H9 (cell line): Measurements from ENCODE around the gene ZFYVE27. TPM values are rescaled to one million over a fixed set of nuclear protein-coding genes. Genes with fewer than 3 reads are reported as not detected.

Source experiments
- DNase-seq: peaks from one replicate; pipeline ENCODE4 v3.0.0-alpha.2; 2017
- H2AFZ ChIP-seq: one replicate; pipeline ENCODE4 v1.6.1; 2013; ENCODE audit warnings: mild to moderate bottlenecking, low read length, control low read depth, moderate library complexity
- H2AK5ac ChIP-seq: 2 replicates; pipeline ENCODE4 v1.6.1; 2013; ENCODE audit warnings: low read length, control low read depth, mixed read lengths; ENCODE audit not compliant: insufficient read length
- H2BK120ac ChIP-seq: one replicate; pipeline ENCODE4 v1.6.1; 2013; ENCODE audit warnings: low read depth, mild to moderate bottlenecking, low read length, control low read depth, inconsistent platforms; ENCODE audit not compliant: poor library complexity, severe bottlenecking
- H2BK12ac ChIP-seq: 2 replicates; pipeline ENCODE4 v1.6.1; 2013; ENCODE audit warnings: low read length, control low read depth, mixed read lengths, low read depth; ENCODE audit not compliant: insufficient read length
- H2BK15ac ChIP-seq: 2 replicates; pipeline ENCODE4 v1.6.1; 2013; ENCODE audit warnings: low read depth, low read length, control low read depth
- H2BK20ac ChIP-seq: one replicate; pipeline ENCODE4 v1.6.1; 2013; ENCODE audit warnings: low read depth, mild to moderate bottlenecking, low read length, control low read depth, inconsistent platforms; ENCODE audit not compliant: poor library complexity, severe bottlenecking
- H2BK5ac ChIP-seq: 2 replicates; pipeline ENCODE4 v1.6.1; 2013; ENCODE audit warnings: low read length, control low read depth, mixed read lengths; ENCODE audit not compliant: insufficient read length
- H3K14ac ChIP-seq: 2 replicates; pipeline ENCODE4 v1.6.1; 2013; ENCODE audit warnings: low read length, control low read depth; ENCODE audit not compliant: insufficient read depth
- H3K18ac ChIP-seq: 2 replicates; pipeline ENCODE4 v1.6.1; 2013; ENCODE audit warnings: low read depth, mild to moderate bottlenecking, mixed read lengths, low read length, control low read depth; ENCODE audit not compliant: insufficient read length
- H3K23ac ChIP-seq: 2 replicates; pipeline ENCODE4 v1.6.1; 2013; ENCODE audit warnings: low read length, control low read depth, mixed read lengths, low read depth; ENCODE audit not compliant: insufficient read length
- H3K23me2 ChIP-seq: 2 replicates; pipeline ENCODE4 v1.6.1; 2013; ENCODE audit warnings: low read depth, mild to moderate bottlenecking, mixed read lengths, low read length, control low read depth; ENCODE audit not compliant: insufficient read length, poor library complexity, severe bottlenecking
- H3K27ac ChIP-seq: 2 replicates; pipeline ENCODE4 v1.5.1; 2013; ENCODE audit warnings: low read length, control low read depth, mixed read lengths, low read depth; ENCODE audit not compliant: insufficient read length
- H3K27me3 ChIP-seq: 2 replicates; pipeline ENCODE4 v1.6.1; 2013; ENCODE audit warnings: low read length, control low read depth, inconsistent platforms; ENCODE audit not compliant: insufficient read depth
- H3K4ac ChIP-seq: 2 replicates; pipeline ENCODE4 v1.6.1; 2013; ENCODE audit warnings: low read depth, mild to moderate bottlenecking, control low read depth, inconsistent platforms, low read length, moderate library complexity
- H3K4me1 ChIP-seq: 2 replicates; pipeline ENCODE4 v1.6.1; 2013; ENCODE audit warnings: low read length, control low read depth, inconsistent platforms; ENCODE audit not compliant: insufficient read depth
- H3K4me2 ChIP-seq: 2 replicates; pipeline ENCODE4 v1.6.1; 2013; ENCODE audit warnings: low read length, control low read depth, mixed read lengths; ENCODE audit not compliant: insufficient read length, insufficient read depth
- H3K56ac ChIP-seq: 2 replicates; pipeline ENCODE4 v1.6.1; 2013; ENCODE audit warnings: low read depth, mild to moderate bottlenecking, mixed read lengths, low read length, control low read depth; ENCODE audit not compliant: insufficient read length
- H3K79me1 ChIP-seq: 2 replicates; pipeline ENCODE4 v1.6.1; 2013; ENCODE audit warnings: low read depth, mild to moderate bottlenecking, moderate library complexity, low read length, control low read depth, inconsistent platforms; ENCODE audit not compliant: insufficient read depth, poor library complexity, severe bottlenecking
- H3K79me2 ChIP-seq: 2 replicates; pipeline ENCODE4 v1.6.1; 2013; ENCODE audit warnings: low read length, control low read depth, inconsistent platforms; ENCODE audit not compliant: insufficient read depth
- H3K9ac ChIP-seq: 2 replicates; pipeline ENCODE4 v1.6.1; 2013; ENCODE audit warnings: low read length, control low read depth, mixed read lengths; ENCODE audit not compliant: insufficient read length; ENCODE audit errors: extremely low read depth
- H3K9me3 ChIP-seq: one replicate; pipeline ENCODE4 v1.6.1; 2013; ENCODE audit warnings: low read depth, low read length, inconsistent platforms; ENCODE audit not compliant: control insufficient read depth
- H3T11ph ChIP-seq: one replicate; pipeline ENCODE4 v1.6.1; 2013; ENCODE audit warnings: mild to moderate bottlenecking, low read length, control low read depth, inconsistent platforms
- H4K20me1 ChIP-seq: one replicate; pipeline ENCODE4 v1.6.1; 2013; ENCODE audit not compliant: control insufficient read depth, insufficient read length, insufficient read depth
- H4K5ac ChIP-seq: 2 replicates; pipeline ENCODE4 v1.6.1; 2013; ENCODE audit warnings: low read depth, mild to moderate bottlenecking, mixed read lengths, low read length, control low read depth; ENCODE audit not compliant: insufficient read length
- H4K8ac ChIP-seq: replicated peaks from 2 replicates; pipeline ENCODE4 v1.6.1; 2013; ENCODE audit warnings: low read length, control low read depth, mixed read lengths, low read depth; ENCODE audit not compliant: insufficient read length
- H4K91ac ChIP-seq: 2 replicates; pipeline ENCODE4 v1.6.1; 2013; ENCODE audit warnings: low read depth, mild to moderate bottlenecking, moderate library complexity, mixed read lengths, low read length, control low read depth; ENCODE audit not compliant: insufficient read length
- H3K27ac Mint-ChIP-seq, 3 experiments: 2 replicates in 2 of 3; 3 replicates in 1 of 3; pipeline ENCODE4 v1.8.0; 2020 to 2021; ENCODE audit warnings: mixed read lengths in 3 of 3, mild to moderate bottlenecking in 1 of 3, moderate library complexity in 1 of 3
- H3K27me3 Mint-ChIP-seq: 2 replicates; pipeline ENCODE4 v1.8.0; 2021; ENCODE audit warnings: low read depth, mild to moderate bottlenecking, moderate library complexity, mixed read lengths
- H3K36me3 Mint-ChIP-seq, 3 experiments: 2 replicates in 2 of 3; 3 replicates in 1 of 3; pipeline ENCODE4 v1.8.0; 2020 to 2021; ENCODE audit warnings: low read depth in 3 of 3, mixed read lengths in 3 of 3; ENCODE audit not compliant: insufficient read depth in 1 of 3
- H3K4me1 Mint-ChIP-seq, 2 experiments: 2 replicates each; pipeline ENCODE4 v1.8.0; 2020; ENCODE audit warnings: mixed read lengths in 2 of 2
- H3K4me3 Mint-ChIP-seq, 2 experiments: 2 replicates in 1 of 2; 3 replicates in 1 of 2; pipeline ENCODE4 v1.8.0; 2020 to 2021; ENCODE audit warnings: mild to moderate bottlenecking in 2 of 2, mixed read lengths in 2 of 2, moderate library complexity in 1 of 2
- H3K9me3 Mint-ChIP-seq, 2 experiments: 2 replicates in 1 of 2; 3 replicates in 1 of 2; pipeline ENCODE4 v1.8.0; 2020; ENCODE audit warnings: mild to moderate bottlenecking in 2 of 2, mixed read lengths in 2 of 2, moderate library complexity in 1 of 2
- WGBS: extraction: QIAGEN DNeasy Blood & Tissue Kit; methylation state at CpG from one replicate; pipeline ENCODE4 v1.1.7; 2013; ENCODE audit warnings: missing lambda C conversion rate, low lambda C conversion rate, mixed read lengths; ENCODE audit not compliant: insufficient read length; ENCODE audit errors: extremely low coverage; 5-methylcytosine and 5-hydroxymethylcytosine counted together
- total RNA-seq: library from RNA; stranded (reverse); gene quantifications from 2 replicates; pipeline ENCODE4 v1.2.1, GENCODE V29; 2021
- TF ChIP-seq, protein P1 (sequence below): fragments of 200-600 bp; sonication (generic); conservative IDR thresholded peaks from 3 replicates; pipeline ENCODE4 v1.8.0; 2021; ENCODE audit warnings: antibody characterized with exemption, mild to moderate bottlenecking

ZFYVE27 gene
- total RNA-seq, 1 experiment from 2014 or later: 33.2 TPM

DNA sequence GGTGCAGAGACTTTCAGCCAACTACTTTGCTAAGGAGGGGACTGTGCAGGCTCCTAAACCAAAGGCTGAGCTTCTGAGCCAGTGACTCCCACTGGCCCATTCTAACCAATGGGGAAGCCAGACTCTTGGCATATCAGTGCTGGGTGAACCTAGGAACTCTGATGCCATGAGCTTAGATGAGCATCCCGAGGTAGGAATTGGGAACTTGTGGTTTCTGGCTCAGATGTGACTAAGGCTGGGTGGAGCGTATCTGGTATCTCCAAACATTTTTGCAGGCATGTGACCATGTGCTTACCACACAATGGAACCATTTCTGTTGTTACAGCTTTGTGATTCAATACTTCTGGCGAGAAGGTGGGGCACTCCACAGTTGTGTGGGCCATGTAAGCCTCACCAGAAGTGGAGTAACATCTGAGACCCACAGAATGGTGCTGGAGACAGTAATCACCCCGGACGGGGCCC, 47.3 kb upstream of the ZFYVE27 start:
- Mint-ChIP-seq H3K36me3 (no peaks in the 10 kb centered on the region; a peak in 1 of 7 replicates), H3K4me3 (no peak overlapping the region), H3K27me3 (peaks cover 14% of the 10 kb centered on the region), H3K4me1 (peaks cover 17 to 19% of the 10 kb centered on the region in 2 experiments), H3K9me3 (peaks cover 0 to 3% of the 10 kb centered on the region in 2 experiments; a peak in 2 of 5 replicates), H3K27ac (no peak overlapping the region)
- no peak overlapping the region for H2AFZ ChIP-seq
- H3T11ph ChIP-seq: no peak overlapping the region
- no peak overlapping the region for H4K5ac ChIP-seq
- no peak for DNase-seq
- H3K23ac ChIP-seq: no peak overlapping the region
- no peak overlapping the region for H2BK5ac ChIP-seq
- no peak overlapping the region for H3K9ac ChIP-seq
- H2BK120ac ChIP-seq: no peak overlapping the region
- peaks cover 4% of the 10 kb centered on the region; the same call in 1 of the 2 replicates for H3K4me1 ChIP-seq
- no peaks in the 10 kb centered on the region for H3K9me3 ChIP-seq
- no peaks in the 10 kb centered on the region for H3K79me2 ChIP-seq
- no peak overlapping the region for H3K4me2 ChIP-seq
- H3K23me2 ChIP-seq: peaks cover 10% of the 10 kb centered on the region
- TF ChIP-seq, protein P1, sequence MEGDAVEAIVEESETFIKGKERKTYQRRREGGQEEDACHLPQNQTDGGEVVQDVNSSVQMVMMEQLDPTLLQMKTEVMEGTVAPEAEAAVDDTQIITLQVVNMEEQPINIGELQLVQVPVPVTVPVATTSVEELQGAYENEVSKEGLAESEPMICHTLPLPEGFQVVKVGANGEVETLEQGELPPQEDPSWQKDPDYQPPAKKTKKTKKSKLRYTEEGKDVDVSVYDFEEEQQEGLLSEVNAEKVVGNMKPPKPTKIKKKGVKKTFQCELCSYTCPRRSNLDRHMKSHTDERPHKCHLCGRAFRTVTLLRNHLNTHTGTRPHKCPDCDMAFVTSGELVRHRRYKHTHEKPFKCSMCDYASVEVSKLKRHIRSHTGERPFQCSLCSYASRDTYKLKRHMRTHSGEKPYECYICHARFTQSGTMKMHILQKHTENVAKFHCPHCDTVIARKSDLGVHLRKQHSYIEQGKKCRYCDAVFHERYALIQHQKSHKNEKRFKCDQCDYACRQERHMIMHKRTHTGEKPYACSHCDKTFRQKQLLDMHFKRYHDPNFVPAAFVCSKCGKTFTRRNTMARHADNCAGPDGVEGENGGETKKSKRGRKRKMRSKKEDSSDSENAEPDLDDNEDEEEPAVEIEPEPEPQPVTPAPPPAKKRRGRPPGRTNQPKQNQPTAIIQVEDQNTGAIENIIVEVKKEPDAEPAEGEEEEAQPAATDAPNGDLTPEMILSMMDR: no peak
- no CpG with 5 or more reads among the region's 5 CpGs for WGBS
- no peaks in the 10 kb centered on the region for H4K20me1 ChIP-seq
- no peak overlapping the region for H3K18ac ChIP-seq
- no peaks in the 10 kb centered on the region for H3K79me1 ChIP-seq
- H2BK12ac ChIP-seq: no peak overlapping the region
- H3K27me3 ChIP-seq: no peaks in the 10 kb centered on the region; the same call in 1 of the 2 replicates
- H4K8ac ChIP-seq: no peak overlapping the region
- H3K27ac ChIP-seq: no peak overlapping the region
- no peak overlapping the region for H3K56ac ChIP-seq
- no peak overlapping the region for H3K4ac ChIP-seq
- H2AK5ac ChIP-seq: no peak overlapping the region
- no peak overlapping the region for H4K91ac ChIP-seq
- H2BK20ac ChIP-seq: no peak overlapping the region
- H2BK15ac ChIP-seq: no peak overlapping the region
- H3K14ac ChIP-seq: no peak overlapping the region
